ENCODE measurements around the gene TPRG1. TPM values are rescaled to one million over a fixed set of nuclear protein-coding genes. Genes with fewer than 3 reads are reported as not detected.

Gene TPRG1
- total RNA-seq, 2 experiments from 2014 or later = 2.1 to 2.9 TPM

DNA sequence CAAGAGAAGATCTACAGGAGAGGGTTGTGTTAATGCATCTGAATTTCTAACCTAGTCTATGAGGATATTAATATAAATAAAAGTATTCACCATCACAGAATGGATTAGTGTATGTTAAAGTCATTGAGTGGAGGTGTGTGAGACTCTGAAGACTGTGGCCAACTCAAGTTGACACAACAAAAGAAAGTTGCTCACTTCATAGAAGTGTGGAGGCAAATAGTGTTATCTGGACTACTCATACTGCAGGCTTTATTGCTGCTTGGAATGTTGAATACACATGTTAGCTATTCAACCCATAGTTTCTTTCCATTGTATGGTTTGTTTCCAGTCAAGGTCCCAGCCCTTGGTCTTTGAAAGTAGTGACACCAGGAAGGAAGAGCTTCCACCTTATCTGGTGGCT lies 38.0 kb upstream of the TPRG1 start:
- H3K36me3 ChIP-seq (ENCODE audit: insufficient read depth, low read length) = no peaks in the 10 kb centered on the region
- TF ChIP-seq, protein P1, sequence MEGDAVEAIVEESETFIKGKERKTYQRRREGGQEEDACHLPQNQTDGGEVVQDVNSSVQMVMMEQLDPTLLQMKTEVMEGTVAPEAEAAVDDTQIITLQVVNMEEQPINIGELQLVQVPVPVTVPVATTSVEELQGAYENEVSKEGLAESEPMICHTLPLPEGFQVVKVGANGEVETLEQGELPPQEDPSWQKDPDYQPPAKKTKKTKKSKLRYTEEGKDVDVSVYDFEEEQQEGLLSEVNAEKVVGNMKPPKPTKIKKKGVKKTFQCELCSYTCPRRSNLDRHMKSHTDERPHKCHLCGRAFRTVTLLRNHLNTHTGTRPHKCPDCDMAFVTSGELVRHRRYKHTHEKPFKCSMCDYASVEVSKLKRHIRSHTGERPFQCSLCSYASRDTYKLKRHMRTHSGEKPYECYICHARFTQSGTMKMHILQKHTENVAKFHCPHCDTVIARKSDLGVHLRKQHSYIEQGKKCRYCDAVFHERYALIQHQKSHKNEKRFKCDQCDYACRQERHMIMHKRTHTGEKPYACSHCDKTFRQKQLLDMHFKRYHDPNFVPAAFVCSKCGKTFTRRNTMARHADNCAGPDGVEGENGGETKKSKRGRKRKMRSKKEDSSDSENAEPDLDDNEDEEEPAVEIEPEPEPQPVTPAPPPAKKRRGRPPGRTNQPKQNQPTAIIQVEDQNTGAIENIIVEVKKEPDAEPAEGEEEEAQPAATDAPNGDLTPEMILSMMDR (IDR thresholded peaks at IDR 0.05) = no peak
- Mint-ChIP-seq H3K27me3 (no peaks in the 10 kb centered on the region), H3K9me3 (peaks cover 4% of the 10 kb centered on the region), H3K4me1 (ENCODE audit: low read depth) (peaks cover 23% of the 10 kb centered on the region), H3K27ac (peak overlapping the region; percentile 97), H3K4me3 (no peak overlapping the region), H3K36me3 (ENCODE audit: low read depth) (no peaks in the 10 kb centered on the region)
- no peaks in the 10 kb centered on the region for H3K9me3 ChIP-seq (ENCODE audit: control insufficient read depth in 1 of 2, insufficient read depth in 1 of 2, low read length in 2 of 2)
- H3K27me3 ChIP-seq (ENCODE audit: control insufficient read depth in 1 of 2, insufficient read depth in 2 of 2, low read length in 2 of 2) = no peaks in the 10 kb centered on the region
- intact Hi-C loops (cut with DNase I, micrococcal nuclease) = loop anchor here (2.0 to 10.0 kb wide), 2 partner anchors 191 kb away; no protein-coding TSS in a partner anchor
- no peak for ATAC-seq (ENCODE audit: poor library complexity)
- peaks cover 27% of the 10 kb centered on the region for H3K4me1 ChIP-seq (ENCODE audit: insufficient read depth, low read length)
- ChIA-PET CTCF (interaction anchor here (1.4 kb wide), 2 partner anchors 9 to 1393 kb away, joined by 3 to 4 read pairs; no protein-coding TSS in a partner anchor), POLR2A (interaction anchor here (0.6 kb wide), 1 partner anchor 166 kb away, joined by 3 read pairs; no protein-coding TSS in a partner anchor)
- no peak overlapping the region for H3K4me3 ChIP-seq (ENCODE audit: low read length)
- H3K27ac ChIP-seq (ENCODE audit: low read depth in 1 of 2, low read length in 2 of 2) = no peak overlapping the region
- DNase-seq = no peak

DNA sequence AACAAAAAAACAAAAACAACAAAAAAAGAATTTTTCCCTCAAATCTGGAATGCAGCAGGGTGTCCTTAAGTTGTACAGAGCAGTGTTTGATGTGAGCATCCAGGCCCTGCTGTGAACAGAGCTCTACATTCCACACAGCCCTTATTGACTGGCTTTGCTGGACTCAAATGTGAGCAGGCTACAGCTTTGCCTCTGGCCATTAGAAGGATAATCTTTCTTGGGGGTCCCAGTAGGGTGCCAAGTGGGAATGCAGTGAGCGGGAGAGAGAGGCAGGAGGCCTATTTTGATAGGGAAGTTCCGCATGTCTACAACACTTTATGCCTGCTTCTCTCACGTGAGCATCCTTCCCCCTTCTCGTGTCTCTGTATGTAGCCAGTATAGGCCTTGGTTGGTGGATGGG lies 34.4 kb upstream of the TPRG1 start:
- H3K27ac Mint-ChIP-seq = no peak overlapping the region
- Histone ChIP-seq H3K27me3 (ENCODE audit: control insufficient read depth in 1 of 2, insufficient read depth in 2 of 2, low read length in 2 of 2) (no peaks in the 10 kb centered on the region), H3K4me1 (ENCODE audit: insufficient read depth, low read length) (peaks cover 16% of the 10 kb centered on the region), H3K4me3 (ENCODE audit: low read length) (no peak overlapping the region), H3K36me3 (ENCODE audit: insufficient read depth, low read length) (no peaks in the 10 kb centered on the region), H3K27ac (ENCODE audit: low read depth in 1 of 2, low read length in 2 of 2) (no peak overlapping the region), H3K9me3 (ENCODE audit: control insufficient read depth in 1 of 2, insufficient read depth in 1 of 2, low read length in 2 of 2) (no peaks in the 10 kb centered on the region)
- H3K27me3 Mint-ChIP-seq = no peaks in the 10 kb centered on the region
- TF ChIP-seq, protein P1 (IDR thresholded peaks at IDR 0.05) = no peak
- ATAC-seq (ENCODE audit: poor library complexity) = no peak
- ChIA-PET POLR2A (no interaction called here), CTCF (interaction anchor here (1.3 to 2.0 kb wide), 3 partner anchors 96 to 1399 kb away, joined by 3 to 7 read pairs (median 3); no protein-coding TSS in a partner anchor)
- no peak for DNase-seq
- peaks cover 13% of the 10 kb centered on the region for H3K4me1 Mint-ChIP-seq (ENCODE audit: low read depth)
- H3K9me3 Mint-ChIP-seq = peaks cover 4% of the 10 kb centered on the region
- H3K4me3 Mint-ChIP-seq = no peak overlapping the region
- H3K36me3 Mint-ChIP-seq (ENCODE audit: low read depth) = no peaks in the 10 kb centered on the region
- intact Hi-C loops (cut with DNase I, micrococcal nuclease) = loop anchor here in 1 of 2 experiments (5.0 to 10.0 kb wide), 2 partner anchors 187 to 985 kb away; partner anchors contain the start of gene LPP

- intact Hi-C loops (cut with DNase I, micrococcal nuclease) = loop anchor here in 1 of 2 experiments (5.0 to 10.0 kb wide), 2 partner anchors 186 to 987 kb away; partner anchors contain the start of gene LPP
- TF ChIP-seq, protein P1 (IDR thresholded peaks at IDR 0.05) = no peak
- H3K9me3 Mint-ChIP-seq = no peaks in the 10 kb centered on the region
- no peak overlapping the region for H3K27ac Mint-ChIP-seq
- no peaks in the 10 kb centered on the region for H3K27me3 ChIP-seq (ENCODE audit: control insufficient read depth in 1 of 2, insufficient read depth in 2 of 2, low read length in 2 of 2)
- no peaks in the 10 kb centered on the region for H3K36me3 Mint-ChIP-seq (ENCODE audit: low read depth)
- H3K4me3 Mint-ChIP-seq = no peak overlapping the region
- ChIA-PET CTCF (interaction anchor here (1.2 to 1.3 kb wide), 2 partner anchors 15 to 1398 kb away, joined by 3 read pairs; no protein-coding TSS in a partner anchor), POLR2A (no interaction called here)
- no peaks in the 10 kb centered on the region for H3K9me3 ChIP-seq (ENCODE audit: control insufficient read depth in 1 of 2, insufficient read depth in 1 of 2, low read length in 2 of 2)
- ATAC-seq (ENCODE audit: poor library complexity) (no peak), DNase-seq (no peak)
- H3K4me1 Mint-ChIP-seq (ENCODE audit: low read depth) = peaks cover 1% of the 10 kb centered on the region
- peaks cover 4% of the 10 kb centered on the region for H3K4me1 ChIP-seq (ENCODE audit: insufficient read depth, low read length)
- no peak overlapping the region for H3K27ac ChIP-seq (ENCODE audit: low read depth in 1 of 2, low read length in 2 of 2)
- H3K36me3 ChIP-seq (ENCODE audit: insufficient read depth, low read length) = no peaks in the 10 kb centered on the region
- H3K4me3 ChIP-seq (ENCODE audit: low read length) = no peak overlapping the region
- no peaks in the 10 kb centered on the region for H3K27me3 Mint-ChIP-seq
These were observed 32.7 kb upstream of the TPRG1 start for GRCh38 chr3:189138901-189139610.
